SK-N-SH (cell line): Measurements from ENCODE around the gene ATP4A.

Experiments
- CTCF ChIP-seq: fragments of 200-600 bp; sonication (generic); IDR thresholded peaks from 2 replicates; pipeline ENCODE4 v1.6.1; 2017; ENCODE audit warnings: antibody characterized with exemption, mild to moderate bottlenecking, moderate library complexity
- EZH2phosphoT487 ChIP-seq: fragments of 200-600 bp; sonication (generic); IDR thresholded peaks from 2 replicates; pipeline ENCODE4 v1.6.1; 2017; ENCODE audit warnings: low read depth, mixed run types, mild to moderate bottlenecking, antibody characterized with exemption, moderate library complexity, borderline replicate concordance
- GABPA ChIP-seq: IDR thresholded peaks from 2 replicates; pipeline ENCODE4 v1.4.0; 2012; ENCODE audit warnings: low read depth, mild to moderate bottlenecking
- TAF1 ChIP-seq: IDR thresholded peaks from 2 replicates; pipeline ENCODE4 v1.6.1; 2012; ENCODE audit warnings: low read depth, mild to moderate bottlenecking, low read length, moderate library complexity, borderline replicate concordance
- TCF12 ChIP-seq: IDR thresholded peaks from 2 replicates; pipeline ENCODE4 v1.4.0; 2012

- TF ChIP-seq CTCF (no peak), EZH2phosphoT487 (no peak), GABPA (no peak), TCF12 (no peak), TAF1 (no peak)
These were observed 60.7 kb downstream of the ATP4A start for GRCh38 chr19:35502751-35503150.
